Measurements from ENCODE around the gene INAFM1.

- TF ChIP-seq CTCF (IDR thresholded peaks at IDR 0.05) (no peak), POLR2A (IDR thresholded peaks at IDR 0.05) (no peak)
Observed at GRCh38 chr19:47228937-47229675, 45.6 kb upstream of the INAFM1 start.

Measured in thyroid gland (tissue), 4 donors.